GM23338 (cell line): ENCODE data around the gene TFPI2.

Source experiments
- CREB1 ChIP-seq: fragments of 250-450 bp; sonication (Bioruptor Pico); IDR thresholded peaks from 2 replicates; pipeline ENCODE4 v1.5.0; 2020; ENCODE audit warnings: low read depth, mild to moderate bottlenecking, moderate library complexity
- CTCF ChIP-seq, 2 experiments: fragments of 200-600 bp in 1 of 2; sonication (generic) in 1 of 2; conservative IDR thresholded peaks; 2 replicates each; pipeline versions ENCODE4 v1.5.1 to v1.6.1; 2016 to 2017; ENCODE audit warnings: antibody characterized with exemption in 2 of 2, low read depth in 2 of 2, mild to moderate bottlenecking in 2 of 2, moderate library complexity in 1 of 2
- EZH2 ChIP-seq: fragments of 200-600 bp; sonication (generic); IDR thresholded peaks from one replicate; pipeline ENCODE4 v1.8.0; 2017; ENCODE audit warnings: antibody characterized with exemption, mild to moderate bottlenecking, low read depth; ENCODE audit not compliant: unreplicated experiment
- EZH2phosphoT487 ChIP-seq: fragments of 200-600 bp; sonication (generic); IDR thresholded peaks from one replicate; pipeline ENCODE4 v1.8.1; 2018; ENCODE audit warnings: antibody characterized with exemption; ENCODE audit not compliant: unreplicated experiment
- POLR2AphosphoS5 ChIP-seq: IDR thresholded peaks from 2 replicates; pipeline ENCODE4 v1.6.1; 2016; ENCODE audit warnings: antibody characterized with exemption, low read depth

GRCh38 chr7:93851536-93851935, 39.0 kb downstream of the TFPI2 start:
- TF ChIP-seq CTCF (conservative IDR thresholded peaks at IDR 0.05; ENCODE audit: low read depth in 2 of 2) (no peak), EZH2phosphoT487 (no peak), POLR2AphosphoS5 (no peak), EZH2 (no peak), CREB1 (CRISPR knock-in tag) (no peak)
